Medulla oblongata (tissue), 1 donor: ENCODE results near the gene PPL.

Experiments used
- DNase-seq: peaks from one replicate; pipeline ENCODE4 v3.0.0-alpha.2; 2015; ENCODE audit errors: extremely low spot score

The PPL gene

DNA sequence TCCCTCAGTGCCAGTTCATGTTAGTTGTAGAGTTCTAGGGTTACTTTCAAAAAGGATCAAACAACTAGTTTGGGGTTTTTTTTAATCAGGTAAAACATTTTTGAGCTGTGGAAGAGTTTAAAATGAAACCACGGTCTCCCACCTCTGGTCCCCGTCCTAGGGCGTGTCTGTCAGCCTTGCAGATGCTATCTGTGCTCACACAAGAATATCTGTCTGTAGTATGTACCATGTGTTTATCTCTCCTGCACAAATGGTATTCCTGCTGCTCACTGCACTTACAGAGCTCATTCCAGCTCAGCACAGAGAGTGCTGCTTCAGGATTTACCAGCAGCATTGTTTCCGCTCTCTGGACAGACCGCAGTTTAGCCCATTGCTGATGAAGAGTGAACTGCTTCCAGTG is 50.8 kb downstream of the PPL start:
- no peak for DNase-seq

DNA sequence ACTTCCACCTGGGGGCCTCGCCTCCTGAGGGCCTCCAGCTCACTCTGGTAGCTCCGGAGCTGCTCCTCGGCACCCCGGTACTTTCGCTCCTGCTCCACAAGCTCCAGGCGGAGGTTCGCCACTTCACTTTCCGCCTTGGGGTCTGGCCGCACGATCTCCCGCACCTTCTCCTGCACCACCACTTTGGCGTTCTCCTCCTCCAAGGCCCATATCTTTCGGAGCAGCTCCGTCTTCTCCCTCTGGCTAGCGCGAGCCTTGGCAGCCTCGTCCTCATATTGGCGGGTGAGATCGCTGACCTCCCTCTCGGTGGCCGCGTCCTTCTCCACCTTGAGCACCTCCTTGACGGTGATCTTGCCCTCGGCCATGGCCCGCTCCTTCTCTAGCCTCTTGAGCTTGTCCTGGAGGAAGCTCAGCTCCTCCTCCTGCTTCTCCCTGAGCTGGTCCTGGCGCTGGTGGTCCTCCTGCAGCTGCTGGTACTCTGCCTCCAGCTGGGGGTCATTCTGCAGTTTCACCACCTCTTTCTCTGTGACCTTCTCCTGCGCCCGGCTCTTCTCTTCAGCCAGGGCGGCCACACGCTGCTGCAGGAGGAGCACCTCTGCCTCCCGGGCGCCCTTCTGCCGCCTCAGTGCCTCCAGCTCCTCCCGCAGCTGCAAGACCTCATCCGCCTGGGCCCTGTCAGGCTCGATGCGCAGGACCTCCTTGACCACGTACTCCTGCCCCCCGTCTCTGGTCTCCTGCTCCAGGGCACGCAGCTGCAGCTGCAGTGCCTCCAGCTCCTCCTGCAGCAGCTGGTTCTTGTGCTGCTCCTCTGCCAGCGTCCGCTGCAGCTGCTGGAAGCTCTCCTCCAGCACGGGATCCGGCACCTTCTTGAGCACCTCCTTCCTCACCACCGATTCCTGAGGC is 51.7 kb downstream of the PPL start:
- DNase-seq: no peak

DNA sequence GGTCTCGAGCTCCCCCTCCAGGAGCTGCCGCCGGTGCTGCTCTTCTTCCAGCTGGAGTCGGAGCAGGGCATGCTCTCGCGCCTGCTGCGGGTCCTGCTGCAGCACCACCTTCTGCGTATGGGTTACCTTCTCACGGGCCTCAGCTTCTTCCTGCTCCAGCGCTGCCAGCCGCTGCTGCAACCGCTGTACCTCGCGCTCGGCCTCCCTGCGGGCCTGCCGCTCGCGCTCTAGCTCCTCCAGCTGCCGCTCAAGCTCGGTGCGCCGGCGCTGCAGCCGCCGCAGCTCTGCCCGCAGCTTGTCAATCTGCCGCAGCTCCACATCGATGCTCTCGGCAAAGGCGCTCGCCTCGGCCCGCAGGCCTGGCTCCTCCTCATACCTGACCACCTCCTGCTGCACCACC is 52.7 kb downstream of the PPL start:
- no peak for DNase-seq

DNA sequence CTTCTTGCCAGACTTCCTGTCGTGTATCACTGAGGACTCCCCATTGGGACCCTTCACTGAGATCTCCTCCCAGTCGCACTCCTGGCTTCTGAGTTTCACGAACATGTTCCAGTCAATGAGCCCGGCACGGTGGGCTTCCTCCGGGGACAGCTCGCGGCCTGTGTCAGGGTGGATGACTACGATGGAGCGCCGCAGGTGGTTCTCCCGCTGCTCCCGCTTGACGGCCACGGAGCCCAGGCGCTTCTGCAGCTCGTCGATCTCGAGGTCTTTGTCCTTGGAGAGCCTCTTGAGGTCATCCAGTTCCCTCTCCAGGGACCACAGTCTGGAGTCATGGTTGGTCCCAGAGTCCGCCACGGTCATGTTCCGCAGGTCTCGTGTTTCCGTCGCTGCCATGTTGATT is 53.4 kb downstream of the PPL start:
- no peak for DNase-seq

DNA sequence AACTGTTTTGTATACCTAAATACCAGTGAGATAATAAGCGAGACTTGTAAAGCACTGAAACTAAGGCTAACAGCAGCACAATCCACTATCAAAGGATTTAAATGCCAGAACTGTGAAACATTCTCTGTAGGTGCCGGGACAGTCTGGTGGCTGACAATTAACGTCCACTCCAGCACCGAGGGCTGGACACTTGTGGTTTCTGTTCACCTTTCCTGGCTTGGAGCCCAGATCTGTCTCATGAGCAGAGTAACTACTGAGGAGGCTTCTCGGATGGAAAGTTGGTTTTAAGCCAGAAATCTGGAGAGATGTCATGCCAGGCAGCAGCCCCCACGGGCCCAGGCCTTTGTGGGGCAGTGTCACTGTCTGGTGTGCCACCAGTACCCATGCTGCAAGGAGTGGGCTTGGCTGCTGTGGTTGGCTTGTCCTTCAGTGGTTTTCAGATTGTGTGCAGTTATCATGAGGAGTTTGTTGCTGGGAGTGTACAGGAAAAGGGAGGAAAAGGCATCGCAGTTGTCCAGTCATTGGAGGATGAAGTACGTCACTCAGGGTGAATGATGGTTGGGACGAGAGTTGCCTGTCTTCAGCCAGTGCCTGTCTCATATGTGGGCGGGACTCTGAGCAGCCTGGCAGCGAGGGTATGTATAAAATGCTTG is 54.2 kb downstream of the PPL start:
- DNase-seq: no peak

DNA sequence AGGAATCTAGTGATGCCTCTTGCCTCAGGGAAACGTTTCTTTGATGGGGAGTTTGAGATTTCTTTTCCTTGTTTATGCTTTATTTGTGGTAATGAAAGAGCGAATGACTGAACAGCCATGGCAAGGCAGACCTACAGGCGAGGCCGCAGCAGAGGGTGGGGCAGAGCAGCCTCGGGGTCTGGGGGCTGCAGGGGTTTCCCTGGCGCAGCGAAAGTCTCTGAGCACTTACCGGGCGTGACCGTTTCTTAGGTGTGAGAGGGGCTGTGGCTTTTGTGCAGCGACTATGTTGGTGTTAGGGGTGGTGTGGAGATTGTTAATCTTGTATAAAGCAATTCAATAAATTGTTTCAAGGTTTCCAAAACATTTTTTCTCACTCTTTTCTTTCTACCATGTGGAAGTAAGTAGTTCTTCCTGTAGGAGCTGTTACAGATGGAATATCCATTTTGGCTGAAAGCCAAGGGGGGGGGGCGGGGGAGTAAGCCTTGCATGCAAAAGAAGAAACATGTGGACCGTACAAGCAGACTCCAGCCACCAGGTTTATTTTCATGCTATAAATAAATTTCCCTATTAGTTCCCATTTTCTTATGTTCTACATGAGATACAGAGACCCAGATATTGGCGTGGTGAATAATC is 54.8 kb downstream of the PPL start:
- no peak for DNase-seq

DNA sequence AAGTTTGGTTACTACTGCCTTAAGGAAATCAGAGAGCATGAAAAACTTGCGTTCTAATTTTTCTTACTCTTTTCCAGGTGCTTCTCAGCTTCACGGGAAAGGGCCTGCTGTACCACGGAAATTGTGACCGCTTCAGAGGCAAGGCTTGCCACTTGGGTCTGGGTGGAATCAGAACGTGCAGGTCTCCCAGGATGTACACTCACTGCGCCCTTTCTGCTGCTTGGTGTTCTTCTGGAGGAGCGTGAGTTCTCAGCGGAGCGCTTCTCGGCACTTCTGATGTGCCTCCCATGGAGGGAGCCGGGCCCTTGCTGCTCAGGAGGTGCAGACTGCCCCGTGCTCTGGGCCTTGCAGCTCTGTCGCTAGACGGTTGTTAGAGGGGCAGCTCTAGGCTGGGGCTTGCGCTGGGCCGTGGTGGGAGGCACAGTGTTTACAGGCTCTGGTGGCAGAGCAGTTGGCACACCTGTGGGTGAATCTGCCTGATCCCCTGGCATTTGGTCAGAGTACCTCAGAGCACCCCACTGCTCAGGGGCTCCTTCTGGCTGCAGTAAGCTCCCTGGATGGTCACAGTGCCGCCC is 56.9 kb downstream of the PPL start:
- no peak for DNase-seq

DNA sequence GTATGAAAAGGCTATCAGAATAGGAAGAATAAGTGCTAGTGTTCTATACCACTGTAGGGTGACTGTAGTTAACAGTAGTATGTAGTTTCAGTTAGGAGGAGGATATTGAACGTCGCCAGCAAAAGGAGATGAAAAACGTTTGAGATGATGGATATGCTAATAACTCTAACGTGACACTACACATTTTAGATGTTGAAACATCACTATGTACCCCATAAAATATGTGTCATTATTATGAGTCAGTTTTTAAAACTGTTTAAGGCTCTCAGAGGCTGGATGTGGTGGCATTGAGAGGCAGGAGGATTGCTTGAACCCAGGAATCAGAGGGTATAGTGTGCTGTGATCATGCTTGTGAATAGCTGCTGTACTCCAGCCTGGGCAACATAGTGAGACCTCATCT is 57.9 kb downstream of the PPL start:
- no peak for DNase-seq

DNA sequence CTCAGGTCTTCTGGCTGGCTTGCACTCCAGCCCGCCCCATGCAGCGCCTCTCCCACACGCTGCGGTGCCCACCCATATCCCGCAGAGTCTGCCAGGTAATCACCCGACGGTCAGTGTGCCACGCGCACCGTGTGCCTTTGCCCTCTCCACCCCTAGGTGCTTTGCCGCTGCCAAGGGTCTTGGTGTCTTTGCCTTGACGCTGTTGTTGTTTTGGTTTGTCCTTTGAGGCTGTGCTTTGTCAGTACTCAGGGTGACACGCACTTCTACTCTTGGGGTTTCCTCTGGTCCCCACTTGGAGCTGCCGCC is 59.6 kb downstream of the PPL start:
- no peak for DNase-seq

DNA sequence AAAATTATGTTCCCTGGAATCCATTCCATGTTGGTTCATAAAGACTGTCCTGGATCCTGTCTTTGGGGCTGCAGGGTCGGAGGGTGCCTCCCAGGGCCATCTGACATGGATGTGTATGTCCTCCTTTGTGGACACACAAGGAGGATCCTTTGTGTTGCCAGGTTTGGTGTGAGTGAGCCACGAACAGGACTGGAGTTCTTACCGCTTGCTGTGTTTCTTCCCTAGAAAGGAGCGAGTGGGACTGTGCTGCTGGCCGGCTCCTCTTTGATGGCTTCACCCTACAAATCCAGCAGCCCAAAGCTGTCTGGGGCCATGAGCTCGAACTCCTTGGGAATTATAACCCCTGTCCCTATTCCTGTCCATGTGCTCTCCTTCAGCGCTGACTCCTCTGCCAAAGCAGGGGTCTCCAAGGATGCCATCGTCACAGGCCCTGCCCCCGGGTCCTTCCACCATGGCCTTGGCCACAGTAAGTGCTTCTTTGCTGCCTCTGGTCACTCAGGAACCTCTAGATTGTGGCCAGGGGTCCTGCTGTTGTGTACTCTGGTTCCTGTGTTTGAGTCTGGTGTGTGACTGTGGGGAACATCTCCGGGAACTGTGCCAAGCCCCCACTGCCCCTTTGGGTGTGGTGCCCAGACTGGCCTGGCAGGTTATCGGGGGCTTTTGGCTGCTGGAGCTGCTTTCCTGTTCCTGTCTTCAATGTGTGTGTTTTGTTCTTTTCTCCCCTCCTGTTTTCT is 60.1 kb downstream of the PPL start:
- no peak for DNase-seq

DNA sequence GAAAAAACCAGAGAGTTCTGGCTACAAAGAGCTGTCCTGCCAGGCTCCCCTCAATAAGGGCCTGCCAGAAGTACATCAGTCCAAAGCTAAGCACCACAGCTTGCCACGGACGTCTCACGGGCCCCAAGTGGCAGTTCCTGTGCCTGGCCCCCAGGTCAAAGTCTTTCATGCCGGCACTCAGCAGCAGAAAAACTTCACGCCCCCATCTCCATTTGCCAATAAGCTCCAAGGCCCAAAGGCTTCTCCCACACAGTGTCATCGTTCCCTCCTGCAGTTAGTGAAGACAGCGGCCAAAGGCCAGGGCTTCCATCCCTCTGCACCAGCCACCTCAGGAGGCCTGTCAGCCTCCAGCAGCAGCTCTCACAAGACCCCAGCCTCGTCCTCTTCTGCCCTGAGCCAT is 62.3 kb downstream of the PPL start:
- no peak for DNase-seq

DNA sequence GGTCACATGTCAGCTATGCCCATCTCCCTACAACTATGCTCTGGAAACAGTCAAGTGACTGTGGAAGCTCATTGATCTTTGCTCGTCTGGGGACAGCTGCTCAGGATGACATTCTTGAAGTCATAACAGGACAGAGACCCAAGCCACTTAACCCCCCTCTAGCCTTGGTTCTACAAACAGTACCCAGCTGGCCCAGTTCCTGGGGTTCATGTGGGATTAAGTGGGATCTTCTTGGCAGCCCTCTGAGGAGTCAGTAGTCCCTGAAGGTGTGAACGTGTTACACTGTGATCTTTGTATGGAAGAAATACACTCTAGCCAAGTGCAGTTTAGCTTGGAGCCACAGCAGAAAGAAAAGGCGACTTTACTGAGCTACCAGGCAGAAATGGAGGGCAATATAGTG is 63.9 kb downstream of the PPL start:
- no peak for DNase-seq

DNA sequence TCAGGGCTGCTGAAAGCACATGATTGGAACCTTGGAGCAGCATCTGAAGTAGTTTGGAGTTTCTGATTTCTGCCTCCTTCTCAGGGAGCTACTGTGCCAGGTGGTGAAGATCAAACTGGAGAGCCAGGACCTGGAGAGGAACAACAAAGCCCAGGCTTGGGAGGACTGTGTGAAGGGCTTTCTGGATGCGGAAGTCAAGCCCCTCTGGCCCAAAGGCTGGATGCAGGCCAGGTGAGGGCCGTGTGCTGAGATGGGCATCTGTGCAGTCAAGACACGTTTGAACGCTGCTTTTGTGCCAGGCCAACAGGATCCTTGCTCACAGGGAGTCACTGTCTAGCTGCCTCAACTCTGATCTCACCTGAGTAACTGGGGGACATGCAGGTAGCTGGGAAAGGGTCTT is 65.9 kb downstream of the PPL start:
- DNase-seq: no peak

DNA sequence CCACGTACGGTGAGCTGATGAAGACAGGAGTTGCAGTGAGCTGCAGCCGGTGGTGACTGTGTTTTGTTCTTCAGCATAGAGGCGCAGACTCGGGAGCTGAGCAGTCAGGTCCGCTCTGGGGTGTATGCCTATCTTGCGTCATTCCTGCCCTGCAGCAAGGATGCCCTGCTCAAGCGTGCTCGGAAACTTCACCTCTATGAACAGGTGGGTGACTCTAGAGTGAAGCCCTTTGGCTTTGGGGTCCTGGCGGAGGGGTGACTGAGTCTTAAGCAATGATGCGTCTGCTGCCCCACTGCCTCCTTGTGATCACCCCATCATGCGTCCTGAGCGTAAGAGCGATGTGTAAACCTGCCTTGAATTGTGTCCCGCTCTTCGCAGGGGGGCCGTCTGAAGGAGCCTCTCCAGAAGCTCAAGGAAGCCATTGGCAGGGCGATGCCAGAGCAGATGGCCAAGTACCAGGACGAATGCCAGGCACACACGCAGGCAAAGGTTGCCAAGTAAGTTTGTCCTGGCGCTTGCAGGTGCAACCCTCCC is 66.7 kb downstream of the PPL start:
- peak; percentile 61 for DNase-seq

DNA sequence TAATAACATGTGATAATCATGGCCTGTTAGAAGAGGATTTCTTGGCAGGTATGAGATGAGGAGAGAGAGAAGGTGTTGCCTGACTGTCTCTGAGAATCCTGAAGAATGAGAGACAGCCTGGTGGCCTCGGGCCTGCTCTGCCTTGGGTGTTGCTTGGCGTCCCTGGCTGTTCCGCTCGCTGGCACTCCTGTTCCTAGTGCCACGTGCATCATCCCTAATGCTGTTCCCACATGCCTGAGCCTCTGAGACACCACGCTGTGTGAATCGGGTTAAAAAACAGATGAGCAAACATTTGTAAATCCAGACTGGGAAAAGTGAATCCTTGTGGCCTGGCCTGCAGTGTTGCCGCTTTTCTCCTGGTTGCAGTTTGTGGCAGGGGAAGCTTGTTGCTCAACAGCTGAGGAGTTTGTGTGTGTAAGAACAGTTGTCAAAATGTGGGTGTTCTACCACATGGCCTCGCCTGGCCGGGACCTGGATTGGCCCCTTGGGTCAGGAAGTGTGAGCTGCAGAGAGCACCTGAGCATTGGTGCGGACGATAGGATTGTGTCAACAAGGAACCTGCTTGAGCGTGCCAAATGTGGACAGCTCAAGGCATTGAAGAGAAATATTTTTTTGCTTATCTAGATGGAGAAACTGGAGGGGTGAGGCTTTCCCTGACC is 67.7 kb downstream of the PPL start:
- no peak for DNase-seq

DNA sequence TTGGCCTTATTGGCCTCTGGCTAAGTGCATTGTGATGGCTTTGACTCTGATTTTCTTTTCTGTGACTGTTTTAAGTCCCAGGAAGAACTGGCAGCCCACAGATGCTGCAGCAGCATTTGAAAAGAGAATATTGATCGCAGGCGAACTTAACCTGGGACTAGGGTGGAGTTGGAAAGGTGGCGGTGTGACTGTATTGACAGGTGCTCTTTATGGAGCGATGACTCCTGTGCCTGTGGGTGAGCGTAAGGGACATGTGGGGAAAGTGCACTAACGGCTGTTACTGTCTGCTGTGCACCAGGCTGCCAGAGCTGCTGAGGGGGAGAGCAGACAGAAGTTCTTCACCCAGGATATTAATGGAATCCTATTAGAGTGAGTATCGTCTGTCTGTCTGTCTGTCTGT is 68.4 kb downstream of the PPL start:
- no peak for DNase-seq

DNA sequence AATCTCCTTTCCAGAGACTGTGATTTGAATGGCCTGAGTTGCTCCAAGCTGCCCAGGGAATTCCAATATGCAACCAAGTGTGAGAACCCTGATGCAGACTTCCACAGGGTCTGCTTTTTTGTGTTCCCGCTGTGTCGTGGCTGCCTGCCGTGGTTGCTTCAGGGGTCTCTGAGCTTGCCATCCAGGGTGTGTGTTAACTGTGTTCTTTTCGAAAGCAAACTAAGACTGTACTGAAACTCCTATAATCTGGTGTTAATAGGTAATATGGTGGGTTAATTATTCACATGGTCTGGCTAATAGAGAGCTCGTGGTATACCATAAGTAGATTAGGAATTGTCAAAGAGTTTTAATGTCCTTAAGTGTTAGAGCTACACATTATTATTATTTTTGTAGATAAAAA is 68.9 kb downstream of the PPL start:
- DNase-seq: peak; percentile 16

DNA sequence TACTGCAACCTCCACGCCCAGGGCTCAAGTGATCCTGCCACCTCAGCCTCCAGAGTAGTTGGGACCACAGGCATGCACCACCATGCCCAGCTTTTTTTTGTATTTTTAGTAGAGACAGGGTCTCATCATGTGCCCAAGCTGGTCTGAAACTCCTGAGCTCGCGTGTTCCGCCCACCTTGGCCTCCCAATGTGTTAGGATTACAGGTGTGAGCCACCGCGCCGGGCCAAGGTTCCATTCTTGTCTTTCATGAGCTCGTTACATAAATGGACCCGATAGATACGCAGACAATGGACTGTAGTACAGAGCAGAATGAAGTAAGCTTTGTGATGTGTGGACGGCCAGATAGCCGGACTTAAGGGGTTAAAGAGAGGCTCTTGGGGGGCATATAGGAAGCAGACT is 70.4 kb downstream of the PPL start:
- DNase-seq: no peak

DNA sequence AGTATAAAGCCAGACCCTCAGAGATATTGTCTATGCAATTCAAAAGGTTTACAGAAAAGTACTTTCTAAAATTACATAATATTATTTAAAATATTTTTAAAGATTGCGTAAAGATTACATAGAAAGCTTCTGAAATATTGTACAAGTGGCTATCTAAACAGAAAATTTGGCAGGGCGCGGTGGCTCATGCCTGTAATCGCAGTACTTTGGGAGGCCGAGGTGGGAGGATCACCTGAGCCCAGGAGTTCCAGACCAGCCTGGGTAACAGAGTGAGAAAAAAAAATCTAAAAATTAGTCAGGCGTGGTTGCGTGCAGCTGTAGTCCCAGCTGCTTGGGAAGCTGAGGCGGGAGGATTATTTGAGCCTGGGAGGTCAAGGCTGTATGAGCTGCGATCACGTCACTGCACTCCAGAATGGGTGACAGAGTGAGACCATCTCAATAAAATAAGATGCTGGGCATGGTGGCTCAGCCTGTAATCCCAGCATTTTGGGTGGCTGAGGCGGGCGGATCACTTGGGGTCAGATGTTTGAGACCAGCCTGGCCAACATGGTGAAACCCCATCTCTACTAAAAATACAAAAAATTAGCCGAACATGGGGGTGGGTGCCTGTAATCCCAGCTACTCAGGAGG is 71.6 kb downstream of the PPL start:
- no peak for DNase-seq

DNA sequence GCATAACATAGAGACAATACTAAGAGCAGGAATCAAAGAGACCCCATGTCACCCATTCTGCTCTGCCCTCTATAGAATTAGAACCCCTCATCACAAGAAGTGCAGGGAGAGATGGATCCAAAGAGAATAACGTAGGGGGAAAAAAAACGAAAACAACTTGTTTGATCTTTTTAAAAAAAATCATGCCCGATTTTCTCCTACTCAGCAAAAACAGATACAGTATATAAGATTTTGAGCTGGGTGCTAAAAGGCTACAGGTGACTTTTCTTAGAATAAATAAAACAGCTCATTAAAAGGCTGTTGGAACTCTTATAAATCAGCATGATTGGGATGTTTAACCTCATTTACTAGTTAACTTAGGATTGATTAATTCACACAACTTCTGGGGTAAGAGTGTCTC is 72.2 kb downstream of the PPL start:
- no peak for DNase-seq

DNA sequence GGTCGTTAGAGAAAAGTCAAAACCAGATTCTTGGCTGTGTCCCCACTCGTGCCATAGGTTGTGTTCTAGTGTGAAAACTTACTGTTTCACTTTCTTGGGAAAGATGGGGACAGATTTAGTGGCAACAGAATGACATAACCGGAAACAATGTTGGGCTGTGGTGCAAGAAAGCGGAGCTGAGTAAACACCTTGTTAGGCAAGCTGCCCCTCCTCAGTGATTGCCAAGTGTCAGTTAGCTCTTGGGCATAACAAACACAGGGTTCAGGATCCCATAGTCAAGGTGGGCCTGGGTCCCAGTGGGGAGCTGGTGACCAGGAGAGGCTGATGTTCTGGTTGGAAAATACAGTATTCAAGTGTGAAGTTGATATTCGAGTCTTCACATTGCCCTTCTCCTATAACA is 74.3 kb downstream of the PPL start:
- DNase-seq: no peak
